Upper lobe of left lung (tissue), 6 donors: ENCODE measurements around the gene AP3S2. TPM values are rescaled to one million over a fixed set of nuclear protein-coding genes. Genes with fewer than 3 reads are reported as not detected.
A peak's percentile ranks its signal among the peaks of the same experiment; 100 is the strongest.

ENCODE experiments used
- ATAC-seq, 2 donors: fragments of 200-7000 bp; cut with Tn5 transposase; one replicate each; pipeline ENCODE4 v1.9.1; 2022; ENCODE audit warnings: mild to moderate bottlenecking in 2 of 2, moderate library complexity in 2 of 2; ENCODE audit not compliant: low FRiP score in 2 of 2
- DNase-seq, 2 donors: peaks; one replicate each; pipeline ENCODE4 v3.0.0-alpha.2; 2019 to 2020
- H3K27ac ChIP-seq, 4 donors: fragments of 200-600 bp; sonication (generic); one replicate each; pipeline ENCODE4 v1.5.1; 2016 to 2019
- H3K27me3 ChIP-seq, 4 donors: fragments of 200-600 bp; sonication (generic); one replicate each; pipeline ENCODE4 v1.5.1; 2017 to 2019
- H3K36me3 ChIP-seq, 4 donors: fragments of 200-600 bp; sonication (generic); one replicate each; pipeline ENCODE4 v1.5.1; 2016 to 2019
- H3K4me1 ChIP-seq, 4 donors: fragments of 200-600 bp; sonication (generic); one replicate each; pipeline ENCODE4 v1.5.1; 2018 to 2019
- H3K4me3 ChIP-seq, 4 donors: fragments of 200-600 bp; sonication (generic); one replicate each; pipeline ENCODE4 v1.5.1; 2017 to 2019; ENCODE audit warnings: mild to moderate bottlenecking in 2 of 4, moderate library complexity in 1 of 4
- H3K9me3 ChIP-seq, 4 donors: fragments of 200-600 bp; sonication (generic); one replicate each; pipeline ENCODE4 v1.5.1; 2018 to 2019
- EP300 ChIP-seq, 4 donors: sonication (generic); formaldehyde crosslinking; IDR thresholded peaks; one replicate each; pipeline ENCODE4 v1.5.1; 2017; ENCODE audit warnings: antibody characterized with exemption in 4 of 4, control low read depth in 2 of 4
- POLR2A ChIP-seq, 4 donors: fragments of 450-650 bp; IDR thresholded peaks; one replicate each; pipeline ENCODE4 v1.5.1; 2016 to 2017; ENCODE audit warnings: antibody characterized with exemption in 4 of 4, mild to moderate bottlenecking in 2 of 4
- POLR2AphosphoS5 ChIP-seq, 2 donors: sonication (generic); formaldehyde crosslinking; IDR thresholded peaks; one replicate each; pipeline ENCODE4 v1.5.1; 2017; ENCODE audit warnings: antibody characterized with exemption in 2 of 2
- WGBS, 2 donors: methylation state at CpG; one replicate each; pipeline ENCODE4 v1.1.5; 2017 to 2018; 5-methylcytosine and 5-hydroxymethylcytosine counted together
- total RNA-seq, 6 donors: library from RNA; depleted of rRNA in 4 of 6; stranded (reverse); fragments of >200 nt in 4 of 6; gene quantifications; one replicate each; pipeline versions ENCODE4 v1.1.0 to v1.2.1, GENCODE V29; 2016 to 2021
- TF ChIP-seq, protein P1 (sequence below), 6 experiments: fragments of 450-650 bp in 4 of 6; fragments of 200-600 bp in 2 of 6; sonication (generic) in 2 of 6; IDR thresholded peaks; one replicate each; pipeline ENCODE4 v1.5.1; 2016 to 2019; ENCODE audit warnings: antibody characterized with exemption in 6 of 6
- donor health status: DM: no; HTN: no; CAD: no; lungs with moderate emphysema.
- donor health status: DM: no; HTN: yes; CAD: no; lungs with severe emphysema.

Gene AP3S2
- total RNA-seq, 6 donors from 2014 or later: 19.6 to 46.1 (median 28.9) TPM

DNA sequence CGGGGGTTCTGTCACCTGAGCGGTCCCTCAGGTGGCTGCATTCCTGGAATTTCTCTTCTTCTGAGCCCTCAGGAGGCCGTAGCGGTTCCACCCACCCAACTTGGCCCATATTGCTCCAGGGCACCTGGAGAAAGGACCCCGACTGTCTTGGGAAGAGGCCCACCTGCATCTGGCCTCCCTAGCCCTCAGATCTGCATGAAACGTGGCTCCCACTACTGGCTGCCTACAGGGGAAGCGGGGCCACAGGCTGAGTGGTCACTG is 69.3 kb downstream of the AP3S2 start:
- 91% methylated on average over 7 of the region's 7 CpGs; no CpG with 5 or more reads in 1 of the 2 donors for WGBS, 2 donors
- ATAC-seq: no peak
- Histone ChIP-seq H3K27ac (peak overlapping the region in 3 of 4 donors; percentile 60 to 81 (median 65)), H3K4me3 (no peak overlapping the region), H3K9me3 (no peaks in the 10 kb centered on the region), H3K36me3 (no peaks in the 10 kb centered on the region), H3K4me1 (peaks cover 17 to 32% (median 23%) of the 10 kb centered on the region in 4 donors), H3K27me3 (no peaks in the 10 kb centered on the region)
- TF ChIP-seq POLR2AphosphoS5 (IDR thresholded peaks at IDR 0.05) (no peak), EP300 (IDR thresholded peaks at IDR 0.05) (no peak), POLR2A (IDR thresholded peaks at IDR 0.05) (no peak)
- TF ChIP-seq, protein P1, sequence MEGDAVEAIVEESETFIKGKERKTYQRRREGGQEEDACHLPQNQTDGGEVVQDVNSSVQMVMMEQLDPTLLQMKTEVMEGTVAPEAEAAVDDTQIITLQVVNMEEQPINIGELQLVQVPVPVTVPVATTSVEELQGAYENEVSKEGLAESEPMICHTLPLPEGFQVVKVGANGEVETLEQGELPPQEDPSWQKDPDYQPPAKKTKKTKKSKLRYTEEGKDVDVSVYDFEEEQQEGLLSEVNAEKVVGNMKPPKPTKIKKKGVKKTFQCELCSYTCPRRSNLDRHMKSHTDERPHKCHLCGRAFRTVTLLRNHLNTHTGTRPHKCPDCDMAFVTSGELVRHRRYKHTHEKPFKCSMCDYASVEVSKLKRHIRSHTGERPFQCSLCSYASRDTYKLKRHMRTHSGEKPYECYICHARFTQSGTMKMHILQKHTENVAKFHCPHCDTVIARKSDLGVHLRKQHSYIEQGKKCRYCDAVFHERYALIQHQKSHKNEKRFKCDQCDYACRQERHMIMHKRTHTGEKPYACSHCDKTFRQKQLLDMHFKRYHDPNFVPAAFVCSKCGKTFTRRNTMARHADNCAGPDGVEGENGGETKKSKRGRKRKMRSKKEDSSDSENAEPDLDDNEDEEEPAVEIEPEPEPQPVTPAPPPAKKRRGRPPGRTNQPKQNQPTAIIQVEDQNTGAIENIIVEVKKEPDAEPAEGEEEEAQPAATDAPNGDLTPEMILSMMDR (IDR thresholded peaks at IDR 0.05): no peak
- no peak for DNase-seq

DNA sequence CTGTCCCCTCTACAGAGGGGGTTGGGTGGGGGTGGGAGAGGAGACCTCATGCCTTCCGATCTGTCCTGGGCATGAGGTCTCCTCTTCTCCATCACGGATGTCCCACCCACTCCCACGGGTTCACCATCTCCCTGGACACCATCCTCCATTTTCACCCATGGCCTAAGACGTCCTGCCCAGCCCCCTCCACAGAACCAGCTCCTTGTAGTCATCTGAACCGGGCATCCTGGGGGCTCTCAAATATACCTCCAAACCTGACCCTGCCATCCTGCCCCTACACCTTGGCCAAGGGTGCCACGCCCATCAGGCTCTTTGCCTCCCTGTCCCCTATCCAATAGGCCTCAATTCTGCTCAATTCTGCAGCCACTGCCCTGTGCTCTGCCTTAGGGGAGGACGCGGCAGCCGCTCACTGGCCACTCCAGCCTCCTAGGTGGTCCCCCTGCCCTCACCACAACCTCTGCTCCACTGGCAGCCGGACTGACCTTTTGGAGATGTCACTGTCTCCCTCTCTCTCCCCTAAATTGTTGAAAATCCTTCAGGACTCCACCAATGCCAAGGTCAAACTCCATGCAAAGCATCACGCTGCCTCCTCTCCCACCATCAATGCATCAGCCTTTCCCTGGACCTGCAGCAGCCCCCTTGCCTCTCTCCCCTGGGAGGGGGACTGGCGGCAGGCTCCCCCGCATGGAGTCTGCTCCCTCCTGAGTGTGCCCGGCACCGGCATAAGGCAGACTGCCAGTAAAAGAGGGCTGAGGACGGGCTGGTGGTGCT is 69.8 kb downstream of the AP3S2 start:
- H3K9me3 ChIP-seq: no peaks in the 10 kb centered on the region
- WGBS, 2 donors: 89 to 92% methylated on average over 13 to 16 of the region's 16 CpGs
- peak overlapping the region; percentile 61 to 81 (median 64) for H3K27ac ChIP-seq
- H3K4me3 ChIP-seq: no peak overlapping the region
- H3K4me1 ChIP-seq: peaks cover 15 to 29% (median 21%) of the 10 kb centered on the region in 4 donors
- H3K36me3 ChIP-seq: no peaks in the 10 kb centered on the region
- TF ChIP-seq POLR2A (IDR thresholded peaks at IDR 0.05) (no peak), POLR2AphosphoS5 (IDR thresholded peaks at IDR 0.05) (no peak), EP300 (IDR thresholded peaks at IDR 0.05) (no peak)
- TF ChIP-seq, protein P1 (IDR thresholded peaks at IDR 0.05): no peak
- ATAC-seq (no peak), DNase-seq (no peak)
- H3K27me3 ChIP-seq: no peaks in the 10 kb centered on the region

DNA sequence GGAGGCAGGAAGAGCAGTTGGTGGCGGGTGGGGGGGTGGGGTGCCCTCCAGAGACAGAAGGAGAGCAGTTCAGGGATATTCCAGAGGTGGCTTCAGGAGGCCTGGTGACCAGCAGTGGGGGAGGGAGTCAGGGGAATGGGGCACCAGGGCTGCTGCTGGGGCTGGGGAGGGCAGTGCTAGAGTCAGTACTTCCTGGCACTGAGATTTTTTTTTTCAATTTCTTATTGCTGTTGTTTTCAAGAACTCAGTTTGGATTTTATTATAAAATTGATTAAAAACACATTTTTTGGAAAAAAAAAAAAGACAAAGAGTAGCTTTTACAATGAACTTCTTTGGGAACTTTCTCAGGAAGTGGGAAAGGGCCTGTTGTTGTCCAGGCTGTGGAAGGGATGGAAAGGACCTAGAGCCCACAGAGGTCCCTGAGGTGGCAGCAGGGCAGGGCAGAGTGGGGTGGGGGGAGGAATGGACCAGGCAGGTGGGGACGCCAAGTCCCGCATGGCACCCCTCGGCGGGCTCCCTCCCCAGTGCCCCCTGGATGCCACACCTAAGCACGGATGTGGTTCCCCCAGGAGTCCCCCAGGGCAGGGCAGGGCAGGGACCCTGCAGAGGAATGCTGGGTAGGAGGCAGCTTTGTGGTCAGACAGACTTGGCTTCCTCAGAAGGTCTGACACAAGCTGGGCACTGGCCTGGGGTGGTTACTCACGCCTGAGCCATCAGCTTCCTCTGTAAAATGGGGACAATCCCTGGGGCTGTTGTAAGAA is 70.7 kb downstream of the AP3S2 start:
- Histone ChIP-seq H3K4me3 (no peak overlapping the region), H3K27me3 (no peaks in the 10 kb centered on the region), H3K4me1 (peaks cover 6 to 20% (median 12%) of the 10 kb centered on the region in 4 donors), H3K36me3 (no peaks in the 10 kb centered on the region), H3K27ac (peak overlapping the region; percentile 61 to 81 (median 63)), H3K9me3 (no peaks in the 10 kb centered on the region)
- WGBS, 2 donors: 51 to 71% methylated on average over 4 to 7 of the region's 7 CpGs
- no peak for TF ChIP-seq EP300 (IDR thresholded peaks at IDR 0.05)
- peak in 1 of 2 donors; percentile 22 for TF ChIP-seq POLR2AphosphoS5 (IDR thresholded peaks at IDR 0.05)
- ATAC-seq (peak; percentile 4 to 55), DNase-seq (peak; percentile 67 to 77)

DNA sequence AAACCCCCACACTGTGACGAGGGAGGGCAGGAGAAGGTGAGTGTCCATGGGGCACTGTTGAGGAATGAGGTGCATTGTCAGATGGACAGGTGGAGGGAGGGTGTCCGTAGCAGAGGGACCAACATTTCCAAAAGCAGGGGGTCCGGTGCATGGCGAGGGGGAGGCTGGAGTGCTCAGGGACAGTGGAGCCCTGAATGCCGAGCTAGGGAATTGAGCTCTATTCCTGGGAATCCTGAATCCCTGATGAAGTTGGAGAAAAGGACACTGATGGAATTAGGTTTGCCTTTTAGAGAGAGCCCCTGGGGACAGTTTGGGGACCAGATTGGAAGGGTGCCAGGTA is 71.2 kb downstream of the AP3S2 start:
- TF ChIP-seq POLR2AphosphoS5 (IDR thresholded peaks at IDR 0.05) (no peak), EP300 (IDR thresholded peaks at IDR 0.05) (no peak), POLR2A (IDR thresholded peaks at IDR 0.05) (no peak)
- TF ChIP-seq, protein P1 (IDR thresholded peaks at IDR 0.05): no peak
- H3K9me3 ChIP-seq: no peaks in the 10 kb centered on the region
- WGBS, 2 donors: 80 to 87% methylated on average over 5 of the region's 5 CpGs
- DNase-seq: no peak
- peaks cover under 1 to 15% (median 7%) of the 10 kb centered on the region in 4 donors for H3K4me1 ChIP-seq
- no peaks in the 10 kb centered on the region for H3K27me3 ChIP-seq
- no peak for ATAC-seq
- H3K4me3 ChIP-seq: no peak overlapping the region
- peak overlapping the region in 3 of 4 donors; percentile 39 to 81 (median 71) for H3K27ac ChIP-seq
- H3K36me3 ChIP-seq: no peaks in the 10 kb centered on the region

DNA sequence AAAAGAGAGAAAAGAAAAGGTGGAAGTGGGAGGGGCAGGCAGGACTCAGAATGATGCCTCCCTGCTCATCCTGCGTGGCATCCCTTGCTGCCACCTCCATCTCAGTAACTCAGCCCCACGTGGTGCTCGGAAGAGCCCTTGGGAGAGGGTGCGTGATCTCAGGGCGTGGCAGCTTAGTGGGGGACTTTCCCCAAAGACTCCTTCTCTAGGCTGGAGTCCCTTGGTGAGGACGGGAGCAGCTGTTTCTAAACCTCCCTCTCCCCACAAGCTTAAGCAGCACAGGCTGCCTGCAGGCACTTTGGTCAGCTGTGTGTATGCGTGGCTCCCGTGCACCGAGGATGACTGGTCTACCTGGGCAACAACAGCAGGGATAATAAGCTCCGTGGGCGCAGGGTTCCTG is 71.8 kb downstream of the AP3S2 start:
- Histone ChIP-seq H3K27me3 (no peaks in the 10 kb centered on the region), H3K4me1 (peaks cover 0 to 10% (median 5%) of the 10 kb centered on the region in 4 donors), H3K4me3 (no peak overlapping the region), H3K27ac (peak overlapping the region in 2 of 4 donors; percentile 71 to 81), H3K36me3 (no peaks in the 10 kb centered on the region), H3K9me3 (no peaks in the 10 kb centered on the region)
- 59 to 72% methylated on average over 11 of the region's 11 CpGs for WGBS, 2 donors
- TF ChIP-seq POLR2A (IDR thresholded peaks at IDR 0.05): no peak
- TF ChIP-seq, protein P1 (IDR thresholded peaks at IDR 0.05): no peak
- no peak for TF ChIP-seq POLR2AphosphoS5 (IDR thresholded peaks at IDR 0.05)
- no peak for TF ChIP-seq EP300 (IDR thresholded peaks at IDR 0.05)
- no peak for DNase-seq
- no peak for ATAC-seq
